MM.1S (cell line): ENCODE results near the gene DPH6.

Source experiments
- DNase-seq: peaks from one replicate; pipeline ENCODE4 v3.0.0-alpha.2; 2015
- H2AFZ ChIP-seq: fragments of 300-600 bp; sonication (generic); 2 replicates; pipeline ENCODE4 v1.6.0; 2016; ENCODE audit warnings: antibody characterized with exemption, low read length
- H3F3A ChIP-seq: fragments of 300-600 bp; sonication (generic); 2 replicates; pipeline ENCODE4 v1.6.1; 2016; ENCODE audit warnings: mild to moderate bottlenecking, antibody characterized with exemption, low read length, moderate library complexity, mixed read lengths; ENCODE audit not compliant: insufficient read depth
- H3K27ac ChIP-seq: fragments of 300-600 bp; sonication (generic); 2 replicates; pipeline ENCODE4 v1.5.1; 2016; ENCODE audit warnings: mild to moderate bottlenecking, low read length
- H3K27me3 ChIP-seq: fragments of 300-600 bp; sonication (generic); replicated peaks from 2 replicates; pipeline ENCODE4 v1.6.0; 2016; ENCODE audit warnings: low read length; ENCODE audit not compliant: insufficient read depth
- H3K36me3 ChIP-seq: fragments of 300-600 bp; sonication (generic); replicated peaks from 2 replicates; pipeline ENCODE4 v1.6.1; 2016; ENCODE audit warnings: mild to moderate bottlenecking, low read length, mixed read lengths; ENCODE audit not compliant: insufficient read depth
- H3K4me1 ChIP-seq: fragments of 300-600 bp; sonication (generic); 2 replicates; pipeline ENCODE4 v1.6.1; 2016; ENCODE audit warnings: low read length, mixed read lengths
- H3K4me2 ChIP-seq: fragments of 300-600 bp; sonication (generic); 2 replicates; pipeline ENCODE4 v1.6.0; 2016; ENCODE audit warnings: low read depth, low read length
- H3K4me3 ChIP-seq: fragments of 300-600 bp; sonication (generic); 2 replicates; pipeline ENCODE4 v1.5.1; 2016; ENCODE audit warnings: low read length, mixed read lengths
- H3K79me2 ChIP-seq: fragments of 300-600 bp; sonication (generic); 2 replicates; pipeline ENCODE4 v1.6.1; 2016; ENCODE audit warnings: mixed run types, low read length, mixed read lengths
- H3K9ac ChIP-seq: fragments of 300-600 bp; sonication (generic); 2 replicates; pipeline ENCODE4 v1.6.1; 2016; ENCODE audit warnings: low read length, mixed read lengths
- H3K9me2 ChIP-seq: fragments of 300-600 bp; sonication (generic); replicated peaks from 2 replicates; pipeline ENCODE4 v1.6.1; 2016; ENCODE audit warnings: mild to moderate bottlenecking, low read length, mixed read lengths; ENCODE audit not compliant: insufficient read depth
- H3K9me3 ChIP-seq: fragments of 300-600 bp; sonication (generic); replicated peaks from 2 replicates; pipeline ENCODE4 v1.6.1; 2016; ENCODE audit warnings: mild to moderate bottlenecking, low read length, mixed read lengths; ENCODE audit not compliant: insufficient read depth
- H4K20me1 ChIP-seq: fragments of 300-600 bp; sonication (generic); 2 replicates; pipeline ENCODE4 v1.6.1; 2016; ENCODE audit warnings: mild to moderate bottlenecking, low read length, moderate library complexity, mixed read lengths; ENCODE audit not compliant: insufficient read depth
- EZH2 ChIP-seq: fragments of 300-600 bp; sonication (generic); optimal IDR thresholded peaks from 2 replicates; pipeline ENCODE3; 2017; ENCODE audit warnings: low read depth, mild to moderate bottlenecking, antibody characterized with exemption, low read length, mixed read lengths
- EZH2phosphoT487 ChIP-seq: fragments of 300-600 bp; sonication (generic); IDR thresholded peaks from 2 replicates; pipeline ENCODE4 v1.6.1; 2018; ENCODE audit warnings: antibody characterized with exemption, low read length
- TF ChIP-seq, protein P1 (sequence below): fragments of 300-600 bp; sonication (generic); IDR thresholded peaks from 2 replicates; pipeline ENCODE4 v1.5.1; 2016; ENCODE audit warnings: antibody characterized with exemption, low read length, mixed read lengths

DPH6 gene

DNA sequence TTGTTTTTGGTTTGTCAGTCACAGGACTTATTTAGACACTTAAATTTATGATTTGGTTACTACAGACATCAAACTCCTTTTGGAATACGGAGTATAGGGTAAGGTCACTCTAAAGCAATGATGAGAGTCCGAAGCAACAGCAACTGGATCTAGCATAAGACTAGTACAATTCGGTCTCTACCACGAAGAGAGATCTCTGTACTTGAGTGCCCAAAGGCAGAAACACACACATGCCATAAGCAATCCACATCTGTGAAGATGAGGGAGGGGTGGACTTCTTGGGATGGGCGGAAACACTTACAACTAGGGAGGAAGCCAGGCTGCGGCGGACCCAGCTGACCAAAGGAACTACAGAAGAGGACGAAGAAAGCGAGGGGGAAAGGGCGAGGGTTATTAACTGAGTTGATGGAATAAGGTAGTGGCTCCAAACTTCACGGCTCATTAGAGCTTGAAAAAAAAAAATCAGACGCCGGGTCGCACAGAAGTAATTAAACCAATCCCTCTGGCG, 595 bp downstream of the DPH6 start:
- Histone ChIP-seq H2AFZ (peak overlapping the region; percentile 99), H3K36me3 (no peaks in the 10 kb centered on the region), H3K27me3 (no peaks in the 10 kb centered on the region), H3F3A (peaks cover 10% of the 10 kb centered on the region; the same call in 1 of the 2 replicates), H4K20me1 (no peaks in the 10 kb centered on the region), H3K4me2 (peak overlapping the region; percentile 72), H3K79me2 (no peaks in the 10 kb centered on the region), H3K9me3 (no peaks in the 10 kb centered on the region), H3K27ac (peak overlapping the region; percentile 99), H3K4me3 (peak overlapping the region; percentile 84), H3K9me2 (no peaks in the 10 kb centered on the region), H3K4me1 (peaks cover 5% of the 10 kb centered on the region; the same call in 1 of the 2 replicates), H3K9ac (peak overlapping the region; percentile 98)
- DNase-seq = no peak
- no peak for TF ChIP-seq EZH2phosphoT487

DNA sequence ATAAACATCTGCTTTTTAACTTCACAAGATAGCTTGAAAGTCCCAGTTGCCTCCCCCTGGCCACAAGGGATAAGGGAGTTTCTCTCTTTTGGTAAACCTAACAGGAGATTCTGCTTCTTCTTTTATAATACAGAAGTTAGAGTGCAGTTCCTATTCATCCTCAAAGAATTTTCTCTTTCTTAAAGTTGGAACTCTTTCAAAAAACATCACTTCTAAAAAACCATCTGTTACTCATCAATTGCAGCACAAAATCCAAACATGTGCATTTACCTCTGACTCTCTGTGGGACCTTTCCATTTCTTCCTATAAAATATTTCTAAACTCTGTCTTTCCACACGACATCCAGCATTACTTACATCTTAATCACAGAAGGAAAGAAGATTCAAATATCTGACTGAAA, 5.1 kb downstream of the DPH6 start:
- Histone ChIP-seq H3K79me2 (no peaks in the 10 kb centered on the region), H3K9ac (no peak overlapping the region), H3K27me3 (no peaks in the 10 kb centered on the region), H3K36me3 (no peaks in the 10 kb centered on the region), H3K9me3 (no peaks in the 10 kb centered on the region), H3K4me1 (peaks cover 5% of the 10 kb centered on the region; the same call in 1 of the 2 replicates), H2AFZ (no peak overlapping the region), H3K27ac (no peak overlapping the region), H3F3A (peaks cover 5% of the 10 kb centered on the region; the same call in 1 of the 2 replicates), H3K4me3 (no peak overlapping the region), H3K4me2 (no peak overlapping the region), H4K20me1 (no peaks in the 10 kb centered on the region), H3K9me2 (no peaks in the 10 kb centered on the region)
- DNase-seq = no peak
- TF ChIP-seq, protein P1, sequence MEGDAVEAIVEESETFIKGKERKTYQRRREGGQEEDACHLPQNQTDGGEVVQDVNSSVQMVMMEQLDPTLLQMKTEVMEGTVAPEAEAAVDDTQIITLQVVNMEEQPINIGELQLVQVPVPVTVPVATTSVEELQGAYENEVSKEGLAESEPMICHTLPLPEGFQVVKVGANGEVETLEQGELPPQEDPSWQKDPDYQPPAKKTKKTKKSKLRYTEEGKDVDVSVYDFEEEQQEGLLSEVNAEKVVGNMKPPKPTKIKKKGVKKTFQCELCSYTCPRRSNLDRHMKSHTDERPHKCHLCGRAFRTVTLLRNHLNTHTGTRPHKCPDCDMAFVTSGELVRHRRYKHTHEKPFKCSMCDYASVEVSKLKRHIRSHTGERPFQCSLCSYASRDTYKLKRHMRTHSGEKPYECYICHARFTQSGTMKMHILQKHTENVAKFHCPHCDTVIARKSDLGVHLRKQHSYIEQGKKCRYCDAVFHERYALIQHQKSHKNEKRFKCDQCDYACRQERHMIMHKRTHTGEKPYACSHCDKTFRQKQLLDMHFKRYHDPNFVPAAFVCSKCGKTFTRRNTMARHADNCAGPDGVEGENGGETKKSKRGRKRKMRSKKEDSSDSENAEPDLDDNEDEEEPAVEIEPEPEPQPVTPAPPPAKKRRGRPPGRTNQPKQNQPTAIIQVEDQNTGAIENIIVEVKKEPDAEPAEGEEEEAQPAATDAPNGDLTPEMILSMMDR = no peak
- no peak for TF ChIP-seq EZH2
- no peak for TF ChIP-seq EZH2phosphoT487

DNA sequence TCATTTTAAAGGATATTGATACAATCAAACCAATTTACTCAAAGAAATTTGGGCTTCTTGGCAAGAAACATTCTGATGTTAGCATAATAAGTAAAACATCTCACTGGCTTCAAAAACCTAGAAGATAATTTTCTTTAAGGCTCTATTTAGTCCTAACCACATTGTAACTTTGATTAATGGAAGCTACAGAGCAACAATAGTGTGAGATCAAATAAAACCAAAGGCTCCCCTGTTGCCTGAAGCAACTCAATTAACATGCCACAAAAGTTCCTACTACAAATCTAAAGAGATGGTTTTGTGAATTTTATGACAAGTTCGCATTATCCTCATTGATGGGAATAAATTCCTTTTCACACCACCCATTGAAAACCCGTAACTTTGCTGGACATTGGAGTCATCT, 5.9 kb downstream of the DPH6 start:
- DNase-seq = no peak
- Histone ChIP-seq H3K27me3 (no peaks in the 10 kb centered on the region), H3K4me1 (peaks cover 3% of the 10 kb centered on the region; the same call in 1 of the 2 replicates), H3K4me2 (no peak overlapping the region), H3K27ac (no peak overlapping the region), H3F3A (no peaks in the 10 kb centered on the region), H4K20me1 (no peaks in the 10 kb centered on the region), H3K4me3 (no peak overlapping the region), H3K9me3 (no peaks in the 10 kb centered on the region), H2AFZ (no peak overlapping the region), H3K36me3 (no peaks in the 10 kb centered on the region), H3K9ac (no peak overlapping the region), H3K79me2 (no peaks in the 10 kb centered on the region), H3K9me2 (no peaks in the 10 kb centered on the region)
- no peak for TF ChIP-seq EZH2phosphoT487
- TF ChIP-seq, protein P1 = no peak
- TF ChIP-seq EZH2 = no peak

DNA sequence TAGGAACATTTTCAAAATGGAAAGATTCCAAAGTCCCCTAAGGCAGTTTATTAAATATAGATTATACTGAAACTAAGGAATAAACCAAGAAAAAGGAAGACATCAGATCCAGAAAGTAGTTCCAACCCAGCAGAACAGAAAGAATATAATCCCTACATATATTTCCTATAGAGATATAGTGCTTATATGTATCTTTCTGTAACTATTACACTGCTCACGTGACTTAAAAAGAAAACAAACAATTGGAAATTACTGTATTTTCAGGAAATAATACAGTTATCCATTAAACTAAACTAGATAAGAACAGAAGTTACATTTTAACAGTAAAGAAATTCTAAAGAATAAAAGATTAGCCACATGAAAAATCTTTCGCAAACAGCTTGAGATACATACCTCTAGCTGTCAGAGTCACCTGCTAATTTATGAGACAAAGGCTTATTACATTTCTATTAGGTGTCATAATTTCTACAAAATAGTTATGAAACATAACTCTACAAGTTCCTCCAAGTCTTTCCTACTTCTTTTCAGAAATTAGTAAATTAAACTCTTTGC, 10.5 kb downstream of the DPH6 start:
- Histone ChIP-seq H3K4me3 (no peak overlapping the region), H3F3A (no peaks in the 10 kb centered on the region), H3K4me1 (no peaks in the 10 kb centered on the region), H3K79me2 (no peaks in the 10 kb centered on the region), H3K9me3 (no peaks in the 10 kb centered on the region), H4K20me1 (no peaks in the 10 kb centered on the region), H2AFZ (no peak overlapping the region), H3K9ac (no peak overlapping the region), H3K27ac (no peak overlapping the region), H3K4me2 (no peak overlapping the region), H3K27me3 (no peaks in the 10 kb centered on the region), H3K36me3 (no peaks in the 10 kb centered on the region), H3K9me2 (no peaks in the 10 kb centered on the region)
- TF ChIP-seq EZH2phosphoT487 (no peak), EZH2 (no peak)
- TF ChIP-seq, protein P1 = no peak
- DNase-seq = no peak
